Stimulated activated CD4-positive, alpha-beta T cell treated with anti-CD3 and anti-CD28 coated beads, Interleukin-15, amount 100 ng/mL, for 24 hours (primary cell): ENCODE measurements around the gene ZNF512B.
"Not testable (repeated sequence)": the region's sequence is repeated elsewhere in the genome, so short reads cannot be mapped to it uniquely, and the experiment has no call there.

Experiments used
- DNase-seq: peaks from one replicate; pipeline ENCODE4 v3.0.0-alpha.2; 2020

ZNF512B gene, protein sequence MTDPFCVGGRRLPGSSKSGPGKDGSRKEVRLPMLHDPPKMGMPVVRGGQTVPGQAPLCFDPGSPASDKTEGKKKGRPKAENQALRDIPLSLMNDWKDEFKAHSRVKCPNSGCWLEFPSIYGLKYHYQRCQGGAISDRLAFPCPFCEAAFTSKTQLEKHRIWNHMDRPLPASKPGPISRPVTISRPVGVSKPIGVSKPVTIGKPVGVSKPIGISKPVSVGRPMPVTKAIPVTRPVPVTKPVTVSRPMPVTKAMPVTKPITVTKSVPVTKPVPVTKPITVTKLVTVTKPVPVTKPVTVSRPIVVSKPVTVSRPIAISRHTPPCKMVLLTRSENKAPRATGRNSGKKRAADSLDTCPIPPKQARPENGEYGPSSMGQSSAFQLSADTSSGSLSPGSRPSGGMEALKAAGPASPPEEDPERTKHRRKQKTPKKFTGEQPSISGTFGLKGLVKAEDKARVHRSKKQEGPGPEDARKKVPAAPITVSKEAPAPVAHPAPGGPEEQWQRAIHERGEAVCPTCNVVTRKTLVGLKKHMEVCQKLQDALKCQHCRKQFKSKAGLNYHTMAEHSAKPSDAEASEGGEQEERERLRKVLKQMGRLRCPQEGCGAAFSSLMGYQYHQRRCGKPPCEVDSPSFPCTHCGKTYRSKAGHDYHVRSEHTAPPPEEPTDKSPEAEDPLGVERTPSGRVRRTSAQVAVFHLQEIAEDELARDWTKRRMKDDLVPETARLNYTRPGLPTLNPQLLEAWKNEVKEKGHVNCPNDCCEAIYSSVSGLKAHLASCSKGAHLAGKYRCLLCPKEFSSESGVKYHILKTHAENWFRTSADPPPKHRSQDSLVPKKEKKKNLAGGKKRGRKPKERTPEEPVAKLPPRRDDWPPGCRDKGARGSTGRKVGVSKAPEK

DNA sequence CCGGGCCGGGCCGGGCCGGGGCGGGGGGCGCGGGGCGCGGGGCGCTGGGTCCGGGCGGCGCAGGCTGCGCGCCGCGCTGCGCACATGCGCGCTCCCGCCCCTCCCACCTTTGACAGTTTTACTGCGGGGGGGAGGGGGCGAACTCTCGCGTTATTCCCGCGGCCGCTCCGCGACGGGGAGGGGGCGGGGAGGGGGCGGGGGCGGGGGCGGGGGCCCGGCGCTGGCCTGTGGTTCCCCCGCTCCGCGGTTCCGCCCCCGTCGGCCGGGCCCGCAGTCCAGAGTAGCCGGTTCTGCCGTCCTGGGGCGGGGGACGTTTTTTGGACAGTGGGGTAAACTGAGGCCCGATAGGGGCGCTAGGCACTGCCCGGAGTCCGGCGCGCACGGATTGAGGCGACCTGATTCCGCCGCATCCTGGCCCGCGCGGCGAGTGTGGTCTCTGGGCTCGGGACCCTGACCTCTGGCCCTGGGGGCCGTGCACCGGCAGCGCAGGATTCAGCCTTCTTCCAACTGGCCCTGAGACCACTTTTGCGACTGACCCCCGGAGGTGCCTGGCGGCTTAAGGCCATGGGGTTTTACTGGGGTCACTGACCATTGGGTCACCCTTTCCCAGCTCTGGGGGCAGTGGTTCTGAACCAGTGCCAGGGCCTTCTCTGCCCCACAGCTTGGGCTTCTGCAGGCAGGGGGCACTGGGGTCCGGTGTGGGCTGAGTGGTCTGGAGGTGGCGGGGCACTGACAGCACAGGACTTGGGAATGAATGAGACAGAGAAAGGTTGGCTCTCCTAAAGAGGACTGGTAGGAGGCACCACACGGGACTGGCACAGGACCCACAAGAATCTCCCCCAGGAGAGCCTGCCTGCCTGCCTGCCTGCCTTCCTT, at the start of gene ZNF512B:
TSS of gene ZNF512B (minus strand) at position 93 of the 876 bp plus-strand sequence. CDS start 1,980 bp downstream, outside the sequence.
- DNase-seq = peak; percentile 81

DNA sequence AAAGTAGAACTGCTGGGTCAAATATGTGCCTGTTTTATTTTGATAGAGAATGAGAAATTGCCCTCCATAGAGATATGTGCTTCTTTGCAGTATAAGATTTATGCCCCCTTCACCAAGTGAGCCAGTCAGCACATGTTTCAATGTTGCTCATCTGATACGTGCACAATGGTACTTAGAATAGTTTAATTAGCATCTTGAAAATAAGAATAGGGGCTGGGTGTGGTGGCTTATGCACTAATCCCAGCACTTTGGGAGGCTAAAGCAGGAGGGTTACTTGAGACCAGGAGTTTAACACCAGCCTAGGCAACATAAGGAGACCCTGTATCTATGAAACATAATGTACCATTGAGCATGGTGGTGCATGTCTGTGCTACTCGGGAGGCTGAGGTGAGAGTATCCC, 45.9 kb upstream of the ZNF512B start:
- no peak for DNase-seq

DNA sequence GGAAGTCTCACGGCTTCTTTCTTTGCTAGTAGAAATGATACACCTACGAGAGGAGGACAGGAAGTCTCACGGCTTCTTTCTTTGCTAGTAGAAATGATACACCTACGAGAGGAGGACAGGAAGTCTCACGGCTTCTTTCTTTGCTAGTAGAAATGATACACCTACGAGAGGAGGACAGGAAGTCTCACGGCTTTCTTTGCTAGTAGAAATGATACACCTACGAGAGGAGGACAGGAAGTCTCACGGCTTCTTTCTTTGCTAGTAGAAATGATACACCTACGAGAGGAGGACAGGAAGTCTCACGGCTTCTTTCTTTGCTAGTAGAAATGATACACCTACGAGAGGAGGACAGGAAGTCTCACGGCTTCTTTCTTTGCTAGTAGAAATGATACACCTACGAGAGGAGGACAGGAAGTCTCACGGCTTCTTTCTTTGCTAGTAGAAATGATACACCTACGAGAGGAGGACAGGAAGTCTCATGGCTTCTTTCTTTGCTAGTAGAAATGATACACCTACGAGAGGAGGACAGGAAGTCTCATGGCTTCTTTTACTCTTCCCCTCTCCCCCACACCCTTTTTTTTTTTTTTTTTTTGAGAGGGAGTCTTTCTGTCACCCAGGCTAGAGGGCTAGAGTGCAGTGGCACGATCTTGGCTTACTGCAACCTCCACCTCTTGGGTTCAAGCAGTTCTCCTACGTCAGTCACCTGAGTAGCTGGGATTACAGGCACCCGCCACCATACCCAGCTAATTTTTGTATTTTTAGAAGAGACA, 42.8 kb upstream of the ZNF512B start:
- DNase-seq = not testable (repeated sequence)

DNA sequence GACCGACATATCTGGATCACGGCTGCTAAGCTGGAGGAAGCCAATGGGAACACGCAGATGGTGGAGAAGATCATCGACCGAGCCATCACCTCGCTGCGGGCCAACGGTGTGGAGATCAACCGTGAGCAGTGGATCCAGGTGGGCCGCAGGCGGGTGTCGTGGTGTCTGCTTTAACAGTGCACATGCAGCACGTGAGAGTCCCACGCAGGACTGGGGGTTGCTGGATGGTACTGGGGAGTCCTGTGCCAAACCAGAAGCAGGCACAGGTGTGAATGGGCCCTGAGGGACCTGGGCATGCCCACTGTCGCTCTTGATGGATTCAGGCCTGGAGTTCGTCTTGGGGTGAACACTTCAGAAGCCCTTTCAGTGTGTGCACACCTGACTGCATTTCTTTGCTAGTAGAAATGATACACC, 41.6 kb upstream of the ZNF512B start:
- DNase-seq = no peak

DNA sequence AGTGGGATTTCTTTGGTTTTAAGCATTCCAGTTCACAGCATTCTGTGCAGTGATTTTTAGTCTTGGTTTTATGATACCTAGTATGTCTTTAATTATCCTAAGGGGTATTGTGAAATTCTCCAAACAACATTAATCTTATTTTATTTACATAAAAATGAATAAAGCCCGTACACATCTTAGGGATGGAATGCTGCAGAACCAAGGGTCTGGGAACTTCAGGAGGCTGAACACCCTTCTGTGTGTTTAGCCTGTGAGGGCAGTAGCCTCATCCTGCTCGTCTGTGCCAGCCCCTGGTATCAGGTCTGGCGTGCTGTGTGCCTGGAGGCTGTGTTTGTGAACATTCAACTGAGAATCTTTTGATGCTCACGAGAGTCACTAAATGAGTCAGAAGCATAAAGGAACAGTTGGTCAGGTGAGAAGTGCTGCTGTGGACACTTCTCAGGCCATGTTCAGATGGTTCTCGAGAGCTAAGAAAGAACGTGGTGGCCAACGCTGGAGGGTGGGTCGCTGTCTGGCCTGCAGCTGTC, 41.0 kb upstream of the ZNF512B start:
- no peak for DNase-seq

DNA sequence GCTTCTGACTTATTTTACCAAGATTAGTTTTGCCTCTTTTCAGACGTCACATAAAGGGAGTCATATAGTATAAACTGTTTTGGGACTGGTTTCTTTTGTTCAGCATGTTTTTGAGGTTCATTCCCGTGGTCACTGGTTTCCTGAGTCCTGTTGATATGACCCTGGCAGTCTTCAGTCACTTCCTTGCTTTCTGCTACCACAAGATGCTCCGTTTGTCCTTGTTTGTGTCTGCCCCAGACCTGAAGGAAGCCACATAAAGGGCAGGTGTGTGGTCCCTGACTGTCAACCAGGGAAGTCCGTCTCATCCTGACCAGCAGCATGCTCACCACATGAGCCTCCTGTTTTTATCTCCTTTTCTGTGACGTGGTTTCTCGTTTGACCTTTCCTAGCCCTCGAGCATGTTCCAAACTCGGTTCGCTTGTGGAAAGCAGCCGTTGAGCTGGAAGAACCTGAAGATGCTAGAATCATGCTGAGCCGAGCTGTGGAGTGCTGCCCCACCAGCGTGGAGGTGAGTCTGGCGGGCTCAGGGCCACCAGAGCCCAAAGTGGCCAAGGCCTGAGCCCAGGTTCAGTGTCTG, 40.2 kb upstream of the ZNF512B start:
- DNase-seq = no peak

DNA sequence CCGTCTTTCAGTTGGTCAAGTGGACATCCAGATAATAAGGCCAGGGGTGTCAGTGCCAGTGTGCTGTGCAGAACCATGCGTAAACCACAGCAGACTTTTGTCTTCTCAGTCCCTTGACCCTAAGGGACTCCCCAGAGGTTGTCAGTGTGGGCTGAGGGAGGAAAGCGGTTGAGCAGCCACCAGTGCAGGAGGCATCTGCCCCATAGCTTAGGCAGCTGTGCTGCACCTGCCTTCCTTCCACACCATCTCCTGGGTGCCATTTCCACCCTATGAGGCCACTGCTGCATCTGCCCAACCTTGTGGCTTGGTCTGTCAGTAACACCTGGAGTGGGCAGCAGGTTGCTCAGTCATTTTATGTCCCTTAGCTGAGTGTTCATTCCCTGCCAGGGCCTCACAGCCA, 37.2 kb upstream of the ZNF512B start:
- DNase-seq = no peak

DNA sequence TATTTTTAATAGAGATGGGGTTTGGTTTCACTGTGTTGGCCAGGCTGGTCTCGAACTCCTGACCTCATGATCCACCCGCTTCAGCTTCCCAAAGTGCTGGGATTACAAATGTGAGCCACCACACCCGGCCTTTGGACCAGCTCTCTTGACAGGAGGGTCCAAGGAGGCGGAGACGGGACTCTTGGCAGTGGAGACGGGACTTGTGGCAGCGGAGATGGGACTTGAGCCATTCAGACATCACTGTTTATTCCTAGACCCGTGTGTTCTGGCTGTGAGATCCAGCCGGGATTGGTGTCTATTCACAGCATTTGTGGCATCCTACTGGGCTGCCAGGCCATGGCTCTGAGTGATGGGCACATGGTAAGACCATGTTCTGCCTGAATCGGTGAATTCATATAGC, 36.8 kb upstream of the ZNF512B start:
- DNase-seq = no peak

DNA sequence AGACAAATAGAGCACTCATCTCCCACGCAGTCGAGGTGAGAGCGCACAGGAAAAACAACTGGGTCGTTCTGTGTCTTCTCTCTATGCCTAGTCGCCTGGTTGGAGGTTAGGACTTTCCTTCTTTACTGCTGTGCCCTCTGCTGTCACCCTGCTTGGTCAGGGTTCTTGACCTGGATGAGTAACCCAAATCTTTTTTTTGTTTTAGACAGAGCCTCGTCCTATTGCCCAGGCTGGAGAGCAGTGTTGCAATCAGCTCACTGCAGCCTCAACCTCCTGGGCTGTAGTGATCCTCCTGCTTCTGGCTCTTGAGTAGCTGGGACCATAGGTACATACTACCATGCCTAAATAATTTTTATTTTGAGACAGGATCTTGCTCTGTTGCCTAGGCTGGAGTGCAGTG, 35.7 kb upstream of the ZNF512B start:
- DNase-seq = no peak

DNA sequence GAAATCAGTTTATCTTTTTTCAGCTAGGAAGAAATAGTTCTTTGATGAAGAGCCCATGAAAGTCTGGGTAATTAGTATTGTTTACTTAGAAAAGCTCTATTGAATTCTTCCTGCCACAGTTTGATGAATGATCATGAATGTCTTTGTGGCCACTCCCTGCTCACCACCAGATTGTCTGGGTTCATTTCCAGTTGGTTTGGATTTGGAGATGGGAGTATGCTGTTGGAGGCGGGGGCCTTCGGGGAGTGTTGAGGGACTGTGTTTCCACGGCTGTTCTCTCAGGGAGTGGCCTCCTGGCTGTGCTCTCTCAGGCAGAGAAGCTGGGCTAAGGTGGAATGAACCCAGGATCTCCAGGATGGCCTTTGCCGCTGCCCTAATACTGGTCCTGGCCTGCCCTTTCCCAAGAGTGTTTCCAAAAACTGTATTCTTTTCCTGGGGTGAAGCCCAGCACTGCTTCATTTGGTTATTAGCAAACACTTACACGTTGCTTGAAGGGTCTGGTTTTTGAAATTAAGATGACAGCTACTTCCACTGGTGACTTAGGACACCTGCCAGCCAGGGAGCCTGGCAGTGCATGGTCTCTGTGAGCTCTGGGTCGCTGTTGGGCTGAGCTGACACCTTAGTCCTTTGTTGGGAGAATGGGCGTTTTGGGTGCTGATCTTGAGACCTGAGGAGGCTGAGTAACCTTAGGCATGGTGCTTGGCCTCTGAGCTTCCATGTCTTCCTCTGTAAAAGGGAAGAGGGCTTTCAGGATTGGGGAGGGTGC, 34.4 kb upstream of the ZNF512B start:
- no peak for DNase-seq

DNA sequence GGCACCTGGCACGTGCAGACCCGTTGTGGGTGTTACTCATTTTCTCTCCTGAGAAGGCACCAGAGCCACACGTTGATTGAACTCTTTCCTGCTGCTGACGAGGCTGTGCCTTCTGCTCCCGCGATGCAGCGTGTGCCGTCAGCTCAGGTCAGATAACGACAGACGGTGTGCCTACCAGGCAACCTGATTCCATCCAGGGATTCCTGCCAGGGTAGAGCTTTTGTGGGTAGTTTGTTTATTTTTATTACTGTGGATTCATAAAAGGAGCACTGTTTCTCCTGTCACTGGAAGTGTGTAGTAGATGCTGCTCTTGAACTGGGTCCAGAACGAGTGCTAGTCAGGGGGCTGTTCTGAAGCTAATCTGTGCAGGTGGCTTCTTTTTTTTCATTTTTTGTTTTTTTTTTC, 31.9 kb upstream of the ZNF512B start:
- DNase-seq = no peak

DNA sequence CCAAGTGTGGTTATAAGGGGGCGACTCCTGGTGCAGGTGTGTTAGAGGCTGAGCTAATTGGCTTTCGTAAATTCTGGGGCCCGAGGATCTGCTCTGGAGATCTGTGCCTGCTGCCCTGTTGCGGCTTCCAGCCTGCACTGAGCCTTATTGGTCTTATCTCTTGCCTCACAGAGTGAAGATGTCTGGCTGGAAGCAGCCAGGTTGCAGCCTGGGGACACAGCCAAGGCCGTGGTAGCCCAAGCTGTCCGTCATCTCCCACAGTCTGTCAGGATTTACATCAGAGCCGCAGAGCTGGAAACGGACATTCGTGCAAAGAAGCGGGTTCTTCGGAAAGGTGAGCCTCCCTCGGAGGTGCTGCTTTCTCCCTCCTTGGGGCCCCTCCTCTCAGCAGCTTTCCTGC, 31.2 kb upstream of the ZNF512B start:
- no peak for DNase-seq

DNA sequence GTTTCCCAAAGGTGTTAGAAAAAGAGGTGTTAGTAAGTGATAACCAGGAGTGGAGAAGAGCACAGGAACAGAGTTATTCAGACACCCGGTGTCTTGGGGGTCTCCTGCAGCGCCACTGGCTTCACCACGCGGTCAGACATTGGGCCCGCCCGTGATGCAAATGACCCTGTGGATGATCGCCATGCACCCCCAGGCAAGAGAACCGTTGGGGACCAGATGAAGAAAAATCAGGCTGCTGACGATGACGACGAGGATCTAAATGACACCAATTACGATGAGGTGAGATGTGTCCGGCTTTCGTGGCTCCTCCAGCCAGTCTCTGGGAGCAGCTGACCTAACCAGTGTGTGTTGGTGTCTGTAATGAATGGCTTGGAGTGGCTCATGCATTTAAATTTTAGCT, 13.2 kb upstream of the ZNF512B start:
- DNase-seq = no peak

DNA sequence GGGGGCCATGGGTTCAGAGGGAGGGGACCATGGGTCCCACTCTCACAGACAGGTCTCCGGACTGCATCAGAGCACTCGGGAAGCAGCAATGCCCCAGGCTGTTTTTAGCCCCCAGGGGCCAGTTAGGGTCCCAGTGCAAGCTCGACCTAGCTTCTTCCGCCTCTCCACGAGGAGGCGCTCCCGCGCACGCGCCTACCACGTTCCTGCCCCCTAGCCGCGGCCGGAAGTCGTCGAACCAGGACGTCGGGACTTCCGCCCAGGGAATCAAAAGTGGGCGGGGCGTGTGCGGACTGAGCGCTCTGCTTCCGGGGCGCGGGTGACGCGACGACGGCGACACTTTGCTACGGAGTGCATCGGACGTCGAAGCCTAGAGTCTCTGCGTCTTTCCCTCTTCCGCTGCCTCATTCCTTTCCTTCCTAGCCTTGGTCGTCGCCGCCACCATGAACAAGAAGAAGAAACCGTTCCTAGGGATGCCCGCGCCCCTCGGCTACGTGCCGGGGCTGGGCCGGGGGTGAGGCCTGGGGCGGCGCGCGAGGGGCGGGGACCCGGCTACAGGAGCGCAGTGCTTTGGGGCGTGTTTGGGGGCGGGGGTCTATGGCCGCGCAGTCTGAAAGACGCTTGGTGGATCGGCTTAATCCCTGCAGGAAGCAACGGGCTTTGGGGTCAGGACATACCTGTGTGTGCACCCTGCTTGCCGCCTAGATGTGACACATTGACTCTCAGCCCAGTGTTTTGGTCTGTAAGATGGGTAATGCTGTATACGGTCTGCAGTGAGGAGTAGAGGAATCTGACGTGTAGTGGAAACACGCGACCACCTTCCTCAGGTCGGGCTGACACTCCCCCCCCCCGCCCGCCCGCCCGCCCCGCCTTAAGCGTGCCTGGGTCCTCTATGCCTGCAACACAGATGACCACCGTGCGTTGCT, 11.3 kb upstream of the ZNF512B start, which contains the start of gene PRPF6:
TSS of gene PRPF6 (plus strand) at position 327 of the 923 bp plus-strand sequence. CDS start at position 441, 114 bp downstream.
- DNase-seq = peak; percentile 97

DNA sequence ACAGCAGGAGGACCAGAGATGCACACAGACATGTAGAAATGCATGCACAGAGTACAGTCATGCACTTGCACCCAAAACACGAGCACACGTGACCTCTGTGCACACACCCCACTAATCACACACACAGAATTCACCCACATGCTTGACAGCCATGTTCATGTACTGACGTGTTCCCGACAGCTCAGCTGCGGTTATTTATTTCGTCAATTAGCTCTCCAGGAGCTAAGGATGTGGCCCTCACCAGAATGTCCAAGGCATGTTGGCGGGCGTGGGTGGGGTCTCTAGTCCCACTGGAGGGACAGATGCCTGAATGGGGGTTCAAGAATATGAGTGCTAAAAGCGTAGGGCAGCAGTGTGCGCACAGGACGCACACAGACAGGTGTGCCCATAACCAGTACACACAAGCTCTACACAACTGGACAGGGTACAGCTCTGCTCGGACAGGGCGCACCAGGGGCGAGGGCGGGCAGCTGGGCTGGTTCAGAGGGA, 10.6 kb upstream of the ZNF512B start:
- peak; percentile 48 for DNase-seq

DNA sequence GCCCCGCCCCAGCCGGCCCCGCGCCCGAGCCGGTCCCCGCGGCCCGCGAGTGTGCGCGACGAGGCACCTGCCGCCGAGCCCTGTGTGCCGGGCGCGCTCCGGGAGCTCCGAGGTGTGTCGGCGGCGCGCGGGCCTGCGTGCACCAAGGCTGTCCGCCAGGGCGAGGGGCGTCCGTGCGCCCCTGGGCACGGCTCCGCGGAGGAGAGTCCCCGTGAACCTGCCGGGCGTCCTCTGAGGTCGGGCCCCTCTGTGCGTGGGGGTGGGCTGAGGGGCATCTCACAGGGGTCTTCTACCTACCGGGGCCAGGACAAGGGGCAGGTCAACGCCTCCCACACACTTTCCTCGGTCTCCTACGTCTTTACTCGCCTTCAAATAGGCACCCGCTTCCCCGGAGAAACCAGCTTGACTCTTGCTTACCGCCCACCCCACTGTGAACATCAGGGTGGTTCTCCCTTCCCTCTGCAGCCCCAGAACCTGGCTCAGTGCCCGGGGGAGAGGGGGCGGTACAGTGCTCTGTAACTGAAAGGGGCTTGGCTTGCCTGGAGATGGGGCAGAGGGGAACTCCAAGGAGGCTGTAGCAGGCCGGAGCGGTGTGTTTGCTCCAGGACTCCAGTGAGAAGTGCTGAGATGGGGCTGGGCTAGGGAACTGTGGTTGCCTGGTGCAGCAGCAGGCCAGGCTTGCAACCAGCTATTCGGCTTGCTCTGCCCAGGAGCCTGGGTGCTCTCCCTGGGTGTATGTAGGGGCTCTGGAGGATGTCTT, 10.0 kb upstream of the ZNF512B start, which contains the start of gene SAMD10:
TSS of gene SAMD10 (minus strand) at position 86 of the 760 bp plus-strand sequence. CDS start 175 bp downstream, outside the sequence.
- peak; percentile 93 for DNase-seq

DNA sequence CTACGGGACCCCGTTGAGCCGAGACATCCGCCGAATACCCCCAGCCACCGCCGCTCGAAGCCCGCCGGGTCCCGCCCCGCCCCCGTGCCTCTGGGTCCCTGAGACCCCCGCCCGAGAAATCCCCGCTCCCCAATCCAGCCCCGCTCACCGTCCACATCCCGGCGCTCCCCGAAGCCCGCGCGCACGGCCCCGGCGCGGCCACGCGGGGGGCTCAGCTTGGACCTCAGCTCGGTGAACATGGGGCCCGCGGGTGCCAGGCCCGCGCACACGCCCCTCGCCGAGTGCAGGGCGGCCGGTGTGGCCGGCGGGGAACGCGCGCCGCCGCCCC, 9.5 kb upstream of the ZNF512B start:
- peak; percentile 41 for DNase-seq
